WTC11 (cell line): ENCODE measurements around the gene SMARCA2. TPM values are rescaled to one million over a fixed set of nuclear protein-coding genes. Genes with fewer than 3 reads are reported as not detected.

Source experiments
- ATAC-seq: fragments of 200-7000 bp; cut with Tn5 transposase; 2 replicates; pipeline ENCODE4 v1.10.0; 2021; ENCODE audit warnings: mild to moderate bottlenecking, moderate library complexity
- CTCF ChIA-PET: fragments of 300-600 bp; sonication (Branson Sonifier 250); formaldehyde crosslinking; loops from one replicate; lab custom pipeline; 2021; ENCODE audit warnings: antibody characterized with exemption; lab: Charles Lee
- POLR2A ChIA-PET: fragments of 350-600 bp; sonication (Branson Sonifier 250); formaldehyde crosslinking; loops from one replicate; lab custom pipeline; 2021; ENCODE audit warnings: antibody characterized with exemption; lab: Charles Lee
- DNase-seq: peaks from one replicate; pipeline ENCODE4 v3.0.0; 2021; ENCODE audit warnings: low spot score
- H3K27ac Mint-ChIP-seq: 2 replicates; pipeline ENCODE4 v1.8.0; 2021; ENCODE audit warnings: mixed read lengths
- H3K27me3 Mint-ChIP-seq: 2 replicates; pipeline ENCODE4 v1.8.0; 2021; ENCODE audit warnings: low read depth, mild to moderate bottlenecking, moderate library complexity, mixed read lengths
- H3K36me3 Mint-ChIP-seq: 2 replicates; pipeline ENCODE4 v1.8.0; 2021; ENCODE audit warnings: mixed read lengths
- H3K4me1 Mint-ChIP-seq: 2 replicates; pipeline ENCODE4 v1.8.0; 2022; ENCODE audit warnings: mixed read lengths
- H3K4me3 Mint-ChIP-seq: 2 replicates; pipeline ENCODE4 v1.8.0; 2021; ENCODE audit warnings: mild to moderate bottlenecking, moderate library complexity, mixed read lengths
- H3K9me3 Mint-ChIP-seq: 2 replicates; pipeline ENCODE4 v1.8.0; 2021; ENCODE audit warnings: mixed read lengths
- CBFB ChIP-seq: sonication (generic); formaldehyde crosslinking; IDR thresholded peaks from 2 replicates; pipeline ENCODE4 v1.8.1; 2022; ENCODE audit warnings: mild to moderate bottlenecking, low read depth, missing genetic modification reagents
- CREM ChIP-seq: sonication (generic); formaldehyde crosslinking; IDR thresholded peaks from 2 replicates; pipeline ENCODE4 v1.8.1; 2022; ENCODE audit warnings: mild to moderate bottlenecking, missing genetic modification reagents, moderate library complexity
- FOXK1 ChIP-seq: sonication (generic); formaldehyde crosslinking; IDR thresholded peaks from 2 replicates; pipeline ENCODE4 v1.8.0; 2022; ENCODE audit warnings: mild to moderate bottlenecking, moderate library complexity, missing genetic modification reagents
- HMGA2 ChIP-seq: fragments of 250-450 bp; sonication (Bioruptor Pico); IDR thresholded peaks from 2 replicates; pipeline ENCODE4 v1.4.0; 2021; ENCODE audit warnings: mild to moderate bottlenecking, moderate library complexity
- JUN ChIP-seq: sonication (generic); formaldehyde crosslinking; IDR thresholded peaks from 2 replicates; pipeline ENCODE4 v1.8.0; 2023; ENCODE audit warnings: mild to moderate bottlenecking, missing genetic modification reagents
- NR2C2 ChIP-seq: sonication (generic); formaldehyde crosslinking; IDR thresholded peaks from 2 replicates; pipeline ENCODE4 v1.8.0; 2022; ENCODE audit warnings: mild to moderate bottlenecking, missing genetic modification reagents
- PRRX2 ChIP-seq: fragments of 250-450 bp; sonication (Bioruptor Pico); IDR thresholded peaks from 2 replicates; pipeline ENCODE4 v1.8.0; 2021; ENCODE audit warnings: mild to moderate bottlenecking
- SOX15 ChIP-seq: fragments of 250-450 bp; sonication (Bioruptor Pico); IDR thresholded peaks from 2 replicates; pipeline ENCODE4 v1.9.0; 2021; ENCODE audit warnings: mild to moderate bottlenecking
- TEAD4 ChIP-seq: sonication (generic); formaldehyde crosslinking; IDR thresholded peaks from 2 replicates; pipeline ENCODE4 v1.8.0; 2022; ENCODE audit warnings: mild to moderate bottlenecking, missing genetic modification reagents
- ZNF416 ChIP-seq: fragments of 250-450 bp; sonication (Bioruptor Pico); IDR thresholded peaks from 2 replicates; pipeline ENCODE4 v1.9.0; 2021; ENCODE audit warnings: mild to moderate bottlenecking, inconsistent platforms
- ZNF512 ChIP-seq: sonication (generic); formaldehyde crosslinking; IDR thresholded peaks from 2 replicates; pipeline ENCODE4 v1.8.1; 2022; ENCODE audit warnings: missing genetic modification reagents, borderline replicate concordance
- ZNF532 ChIP-seq: fragments of 250-450 bp; sonication (Bioruptor Pico); IDR thresholded peaks from 2 replicates; pipeline ENCODE4 v1.9.0; 2021; ENCODE audit warnings: mild to moderate bottlenecking, borderline replicate concordance
- total RNA-seq: library from RNA; stranded (reverse); gene quantifications from 3 replicates; pipeline ENCODE4 v1.2.3, GENCODE V29; 2021
- TF ChIP-seq, protein P1 (sequence below): sonication (generic); formaldehyde crosslinking; IDR thresholded peaks from 2 replicates; pipeline ENCODE4 v1.8.0; 2023; ENCODE audit warnings: missing genetic modification reagents, mild to moderate bottlenecking, borderline replicate concordance
- TF ChIP-seq, protein P2 (sequence below): sonication (generic); formaldehyde crosslinking; IDR thresholded peaks from 2 replicates; pipeline ENCODE4 v1.8.1; 2023; ENCODE audit warnings: mild to moderate bottlenecking, moderate library complexity, missing genetic modification reagents

Gene SMARCA2
- total RNA-seq, 1 experiment from 2014 or later = 20.3 TPM

DNA sequence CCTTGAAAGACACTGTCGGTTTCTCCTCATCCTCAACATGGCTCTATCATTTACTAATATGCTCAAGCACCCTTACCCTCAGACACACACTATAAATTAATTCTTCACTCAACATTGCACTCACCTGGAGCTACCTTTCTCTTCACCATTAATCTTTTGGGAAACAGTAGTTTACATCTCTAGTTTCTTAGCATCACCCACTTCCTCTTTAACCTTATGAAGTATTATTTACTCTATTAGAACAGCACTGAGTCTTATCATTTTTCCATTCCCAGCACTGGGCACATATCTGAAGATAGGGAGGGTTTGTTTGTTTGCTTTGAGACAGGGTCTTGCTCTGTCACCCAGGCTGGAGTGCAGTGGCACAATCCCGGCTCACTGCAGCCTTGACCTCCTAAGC, 213.5 kb downstream of the SMARCA2 start:
- Mint-ChIP-seq H3K36me3 (peaks cover 27% of the 10 kb centered on the region), H3K4me1 (peaks cover 28% of the 10 kb centered on the region), H3K4me3 (no peak overlapping the region), H3K27ac (no peak overlapping the region), H3K9me3 (peaks cover 24% of the 10 kb centered on the region), H3K27me3 (0 out of 2 replicates have a peak, but pooled peaks cover 2% of the 10 kb centered on the region)
- no peak for ATAC-seq
- TF ChIP-seq FOXK1 (CRISPR knock-in tag) = no peak
- no peak for TF ChIP-seq ZNF416 (CRISPR knock-in tag)
- TF ChIP-seq ZNF532 (CRISPR knock-in tag) = no peak
- no peak for TF ChIP-seq JUN (CRISPR knock-in tag)
- no peak for TF ChIP-seq HMGA2 (CRISPR knock-in tag)
- TF ChIP-seq, protein P1, sequence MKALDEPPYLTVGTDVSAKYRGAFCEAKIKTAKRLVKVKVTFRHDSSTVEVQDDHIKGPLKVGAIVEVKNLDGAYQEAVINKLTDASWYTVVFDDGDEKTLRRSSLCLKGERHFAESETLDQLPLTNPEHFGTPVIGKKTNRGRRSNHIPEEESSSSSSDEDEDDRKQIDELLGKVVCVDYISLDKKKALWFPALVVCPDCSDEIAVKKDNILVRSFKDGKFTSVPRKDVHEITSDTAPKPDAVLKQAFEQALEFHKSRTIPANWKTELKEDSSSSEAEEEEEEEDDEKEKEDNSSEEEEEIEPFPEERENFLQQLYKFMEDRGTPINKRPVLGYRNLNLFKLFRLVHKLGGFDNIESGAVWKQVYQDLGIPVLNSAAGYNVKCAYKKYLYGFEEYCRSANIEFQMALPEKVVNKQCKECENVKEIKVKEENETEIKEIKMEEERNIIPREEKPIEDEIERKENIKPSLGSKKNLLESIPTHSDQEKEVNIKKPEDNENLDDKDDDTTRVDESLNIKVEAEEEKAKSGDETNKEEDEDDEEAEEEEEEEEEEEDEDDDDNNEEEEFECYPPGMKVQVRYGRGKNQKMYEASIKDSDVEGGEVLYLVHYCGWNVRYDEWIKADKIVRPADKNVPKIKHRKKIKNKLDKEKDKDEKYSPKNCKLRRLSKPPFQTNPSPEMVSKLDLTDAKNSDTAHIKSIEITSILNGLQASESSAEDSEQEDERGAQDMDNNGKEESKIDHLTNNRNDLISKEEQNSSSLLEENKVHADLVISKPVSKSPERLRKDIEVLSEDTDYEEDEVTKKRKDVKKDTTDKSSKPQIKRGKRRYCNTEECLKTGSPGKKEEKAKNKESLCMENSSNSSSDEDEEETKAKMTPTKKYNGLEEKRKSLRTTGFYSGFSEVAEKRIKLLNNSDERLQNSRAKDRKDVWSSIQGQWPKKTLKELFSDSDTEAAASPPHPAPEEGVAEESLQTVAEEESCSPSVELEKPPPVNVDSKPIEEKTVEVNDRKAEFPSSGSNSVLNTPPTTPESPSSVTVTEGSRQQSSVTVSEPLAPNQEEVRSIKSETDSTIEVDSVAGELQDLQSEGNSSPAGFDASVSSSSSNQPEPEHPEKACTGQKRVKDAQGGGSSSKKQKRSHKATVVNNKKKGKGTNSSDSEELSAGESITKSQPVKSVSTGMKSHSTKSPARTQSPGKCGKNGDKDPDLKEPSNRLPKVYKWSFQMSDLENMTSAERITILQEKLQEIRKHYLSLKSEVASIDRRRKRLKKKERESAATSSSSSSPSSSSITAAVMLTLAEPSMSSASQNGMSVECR (CRISPR knock-in tag) = no peak
- TF ChIP-seq CREM = no peak
- no peak for TF ChIP-seq PRRX2
- TF ChIP-seq CBFB = no peak
- TF ChIP-seq TEAD4 (CRISPR knock-in tag) = no peak
- TF ChIP-seq NR2C2 = no peak
- TF ChIP-seq ZNF512 (CRISPR knock-in tag) = no peak
- TF ChIP-seq, protein P2, sequence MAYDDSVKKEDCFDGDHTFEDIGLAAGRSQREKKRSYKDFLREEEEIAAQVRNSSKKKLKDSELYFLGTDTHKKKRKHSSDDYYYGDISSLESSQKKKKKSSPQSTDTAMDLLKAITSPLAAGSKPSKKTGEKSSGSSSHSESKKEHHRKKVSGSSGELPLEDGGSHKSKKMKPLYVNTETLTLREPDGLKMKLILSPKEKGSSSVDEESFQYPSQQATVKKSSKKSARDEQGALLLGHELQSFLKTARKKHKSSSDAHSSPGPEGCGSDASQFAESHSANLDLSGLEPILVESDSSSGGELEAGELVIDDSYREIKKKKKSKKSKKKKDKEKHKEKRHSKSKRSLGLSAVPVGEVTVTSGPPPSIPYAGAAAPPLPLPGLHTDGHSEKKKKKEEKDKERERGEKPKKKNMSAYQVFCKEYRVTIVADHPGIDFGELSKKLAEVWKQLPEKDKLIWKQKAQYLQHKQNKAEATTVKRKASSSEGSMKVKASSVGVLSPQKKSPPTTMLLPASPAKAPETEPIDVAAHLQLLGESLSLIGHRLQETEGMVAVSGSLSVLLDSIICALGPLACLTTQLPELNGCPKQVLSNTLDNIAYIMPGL (CRISPR knock-in tag) = no peak
- no peak for TF ChIP-seq SOX15 (CRISPR knock-in tag)
- DNase-seq = no peak
- ChIA-PET POLR2A (no interaction called here), CTCF (interaction anchor here (1.5 to 2.4 kb wide), 2 partner anchors 13 to 82 kb away, joined by 3 to 7 read pairs; no protein-coding TSS in a partner anchor)
